ENCODE measurements around the gene PARL. TPM values are rescaled to one million over a fixed set of nuclear protein-coding genes. Genes with fewer than 3 reads are reported as not detected.
A peak's percentile ranks its signal among the peaks of the same experiment; 100 is the strongest.

PARL gene
- total and polyA plus RNA-seq, 2 experiments from 2014 or later: 32.3 to 47.9 TPM

DNA sequence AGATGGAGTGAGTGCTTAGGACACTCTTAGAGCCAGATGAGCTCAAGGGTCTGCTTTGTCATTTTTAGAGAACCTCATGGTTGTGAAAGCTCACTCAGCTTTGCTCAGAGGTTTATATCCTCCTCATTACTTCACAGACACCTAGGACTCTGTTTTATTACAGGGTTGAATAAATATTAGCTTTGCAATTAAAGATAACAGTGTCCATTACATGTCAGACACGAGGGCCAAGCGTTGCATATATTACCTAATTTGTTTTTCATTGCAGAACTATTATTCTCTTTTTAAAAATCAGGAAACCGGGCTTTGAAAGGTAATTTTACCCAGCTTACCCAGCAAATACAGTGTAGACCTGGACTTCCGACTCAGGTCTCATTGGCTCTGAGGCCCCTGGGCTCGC, 75.4 kb downstream of the PARL start:
- 81% methylated on average over 5 of the region's 5 CpGs for WGBS (ENCODE audit: low lambda C conversion rate, missing lambda C conversion rate)
- TF ChIP-seq EZH2 (IDR thresholded peaks at IDR 0.05; ENCODE audit: borderline replicate concordance): no peak
- no peaks in the 10 kb centered on the region for H3K79me2 ChIP-seq

DNA sequence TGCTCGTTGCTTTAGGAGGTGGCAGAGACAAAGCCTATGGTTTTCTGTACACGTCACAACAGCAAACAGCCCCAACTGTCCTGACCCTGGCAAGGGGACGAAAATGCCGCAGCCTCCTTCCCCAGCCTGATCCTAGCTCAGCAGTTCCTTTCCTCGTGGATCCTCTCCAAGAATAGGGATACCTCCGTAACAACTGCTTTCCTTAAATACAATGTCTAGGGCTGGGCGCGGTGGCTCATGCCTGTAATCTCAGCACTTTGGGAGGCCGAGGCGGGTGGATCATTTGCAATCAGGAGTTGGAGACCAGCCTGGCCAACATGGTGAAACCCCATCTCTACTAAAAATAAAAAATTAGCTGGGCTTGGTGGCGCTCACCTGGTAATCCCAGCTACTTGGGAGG, 76.3 kb downstream of the PARL start:
- peaks cover 8% of the 10 kb centered on the region for H3K4me1 ChIP-seq (ENCODE audit: insufficient read depth)
- H3K27ac ChIP-seq: no peak overlapping the region
- H3K27me3 ChIP-seq: no peaks in the 10 kb centered on the region
- no peaks in the 10 kb centered on the region for H3K79me2 ChIP-seq
- TF ChIP-seq EZH2phosphoT487 (IDR thresholded peaks at IDR 0.05; ENCODE audit: low read depth, severe bottlenecking, unreplicated experiment): no peak
- TF ChIP-seq, protein P1, sequence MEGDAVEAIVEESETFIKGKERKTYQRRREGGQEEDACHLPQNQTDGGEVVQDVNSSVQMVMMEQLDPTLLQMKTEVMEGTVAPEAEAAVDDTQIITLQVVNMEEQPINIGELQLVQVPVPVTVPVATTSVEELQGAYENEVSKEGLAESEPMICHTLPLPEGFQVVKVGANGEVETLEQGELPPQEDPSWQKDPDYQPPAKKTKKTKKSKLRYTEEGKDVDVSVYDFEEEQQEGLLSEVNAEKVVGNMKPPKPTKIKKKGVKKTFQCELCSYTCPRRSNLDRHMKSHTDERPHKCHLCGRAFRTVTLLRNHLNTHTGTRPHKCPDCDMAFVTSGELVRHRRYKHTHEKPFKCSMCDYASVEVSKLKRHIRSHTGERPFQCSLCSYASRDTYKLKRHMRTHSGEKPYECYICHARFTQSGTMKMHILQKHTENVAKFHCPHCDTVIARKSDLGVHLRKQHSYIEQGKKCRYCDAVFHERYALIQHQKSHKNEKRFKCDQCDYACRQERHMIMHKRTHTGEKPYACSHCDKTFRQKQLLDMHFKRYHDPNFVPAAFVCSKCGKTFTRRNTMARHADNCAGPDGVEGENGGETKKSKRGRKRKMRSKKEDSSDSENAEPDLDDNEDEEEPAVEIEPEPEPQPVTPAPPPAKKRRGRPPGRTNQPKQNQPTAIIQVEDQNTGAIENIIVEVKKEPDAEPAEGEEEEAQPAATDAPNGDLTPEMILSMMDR (IDR thresholded peaks at IDR 0.05; ENCODE audit: poor library complexity): no peak
- no peak for TF ChIP-seq EZH2 (IDR thresholded peaks at IDR 0.05; ENCODE audit: borderline replicate concordance)
- WGBS (ENCODE audit: low lambda C conversion rate, missing lambda C conversion rate): 92% methylated on average over 11 of the region's 11 CpGs
- H3K36me3 ChIP-seq (replicated peaks; ENCODE audit: insufficient read depth, low read depth): no peaks in the 10 kb centered on the region
- H3K9me2 ChIP-seq (replicated peaks; ENCODE audit: insufficient read depth): no peaks in the 10 kb centered on the region
- no peak overlapping the region for H3K4me3 ChIP-seq
- no peak overlapping the region for H3K4me2 ChIP-seq
- H2AFZ ChIP-seq: no peak overlapping the region
- DNase-seq (ENCODE audit: low spot score): no peak
- no peaks in the 10 kb centered on the region for H3K9me3 ChIP-seq (ENCODE audit: low read depth)
- H4K20me1 ChIP-seq (ENCODE audit: insufficient read depth, poor library complexity, severe bottlenecking): no peaks in the 10 kb centered on the region

More for the DNA sequence above, 75.4 kb downstream of the PARL start:
- Histone ChIP-seq H3K27me3 (no peaks in the 10 kb centered on the region), H3K4me1 (ENCODE audit: insufficient read depth) (peaks cover 8% of the 10 kb centered on the region), H2AFZ (no peak overlapping the region), H3K27ac (peak overlapping the region; percentile 35), H3K9me2 (replicated peaks; ENCODE audit: insufficient read depth) (no peaks in the 10 kb centered on the region), H3K36me3 (replicated peaks; ENCODE audit: insufficient read depth, low read depth) (no peaks in the 10 kb centered on the region), H3K4me2 (no peak overlapping the region), H4K20me1 (ENCODE audit: insufficient read depth, poor library complexity, severe bottlenecking) (no peaks in the 10 kb centered on the region), H3K9me3 (ENCODE audit: low read depth) (no peaks in the 10 kb centered on the region), H3K4me3 (no peak overlapping the region)
- DNase-seq (ENCODE audit: low spot score): peak; percentile 30

DNA sequence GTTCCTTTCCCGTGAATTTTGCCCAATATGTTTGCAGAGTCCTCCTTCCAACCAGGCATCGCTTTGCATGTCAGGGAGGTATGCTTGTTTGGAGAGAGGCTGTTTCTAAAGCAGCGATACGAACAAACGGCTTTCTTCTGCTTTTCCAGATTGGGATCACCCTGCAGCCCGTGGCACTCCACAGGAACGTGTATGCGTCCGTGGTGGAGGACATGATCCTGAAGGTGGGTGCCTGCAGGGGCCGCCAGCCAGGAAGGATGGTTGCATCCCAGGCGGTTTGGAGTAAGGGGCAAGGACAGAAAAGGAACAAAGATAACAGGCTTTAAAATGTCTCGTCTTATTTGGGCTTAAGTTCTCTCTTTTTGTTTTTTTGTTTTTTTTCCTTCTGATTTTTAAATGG, 76.8 kb downstream of the PARL start:
- no peaks in the 10 kb centered on the region for H3K36me3 ChIP-seq (replicated peaks; ENCODE audit: insufficient read depth, low read depth)
- no peaks in the 10 kb centered on the region for H3K9me2 ChIP-seq (replicated peaks; ENCODE audit: insufficient read depth)
- WGBS (ENCODE audit: low lambda C conversion rate, missing lambda C conversion rate): 97% methylated on average over 12 of the region's 12 CpGs

DNA sequence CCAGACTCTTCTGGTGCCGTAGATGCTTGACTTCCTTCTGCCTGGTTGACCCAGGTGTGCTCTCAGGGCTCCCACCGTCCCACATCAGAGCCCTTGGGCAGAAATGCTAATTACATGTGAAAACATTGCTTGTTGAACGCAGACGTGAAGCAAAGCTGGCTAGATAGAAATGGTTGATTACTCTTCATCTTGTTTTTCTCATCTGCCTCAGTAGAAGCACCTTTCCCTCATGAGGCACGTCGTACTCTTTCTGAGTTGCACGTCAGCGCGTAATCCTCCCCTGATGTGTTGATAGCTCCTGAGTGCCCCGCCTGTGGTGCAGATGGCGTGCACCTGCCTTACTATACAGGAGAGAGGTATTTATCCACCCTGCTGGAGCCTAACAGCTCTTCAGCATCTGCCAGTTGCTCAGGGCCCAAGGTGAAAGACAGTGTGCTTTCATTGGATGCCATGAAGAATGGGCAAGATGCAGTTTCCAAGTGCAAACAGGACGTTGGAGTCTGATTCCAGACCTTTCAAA, 77.4 kb downstream of the PARL start:
- no peak for DNase-seq (ENCODE audit: low spot score)
- Histone ChIP-seq H3K4me3 (no peak overlapping the region), H3K4me2 (no peak overlapping the region), H3K9me3 (ENCODE audit: low read depth) (no peaks in the 10 kb centered on the region), H4K20me1 (ENCODE audit: insufficient read depth, poor library complexity, severe bottlenecking) (no peaks in the 10 kb centered on the region), H3K36me3 (replicated peaks; ENCODE audit: insufficient read depth, low read depth) (no peaks in the 10 kb centered on the region), H3K79me2 (no peaks in the 10 kb centered on the region), H3K27ac (no peak overlapping the region), H3K9me2 (replicated peaks; ENCODE audit: insufficient read depth) (no peaks in the 10 kb centered on the region), H3K4me1 (ENCODE audit: insufficient read depth) (peaks cover 8% of the 10 kb centered on the region), H2AFZ (no peak overlapping the region), H3K27me3 (no peaks in the 10 kb centered on the region)
- WGBS (ENCODE audit: low lambda C conversion rate, missing lambda C conversion rate): 94% methylated on average over 12 of the region's 12 CpGs
- TF ChIP-seq EZH2 (IDR thresholded peaks at IDR 0.05; ENCODE audit: borderline replicate concordance) (no peak), EZH2phosphoT487 (IDR thresholded peaks at IDR 0.05; ENCODE audit: low read depth, severe bottlenecking, unreplicated experiment) (no peak)
- TF ChIP-seq, protein P1 (IDR thresholded peaks at IDR 0.05; ENCODE audit: poor library complexity): no peak

More for the DNA sequence above, 76.8 kb downstream of the PARL start:
- Histone ChIP-seq H3K4me3 (no peak overlapping the region), H3K79me2 (no peaks in the 10 kb centered on the region), H3K9me3 (ENCODE audit: low read depth) (no peaks in the 10 kb centered on the region), H3K4me2 (no peak overlapping the region), H3K27me3 (no peaks in the 10 kb centered on the region), H3K27ac (no peak overlapping the region), H3K4me1 (ENCODE audit: insufficient read depth) (peaks cover 8% of the 10 kb centered on the region), H4K20me1 (ENCODE audit: insufficient read depth, poor library complexity, severe bottlenecking) (no peaks in the 10 kb centered on the region), H2AFZ (no peak overlapping the region)
- no peak for DNase-seq (ENCODE audit: low spot score)
- TF ChIP-seq EZH2phosphoT487 (IDR thresholded peaks at IDR 0.05; ENCODE audit: low read depth, severe bottlenecking, unreplicated experiment) (no peak), EZH2 (IDR thresholded peaks at IDR 0.05; ENCODE audit: borderline replicate concordance) (no peak)
- TF ChIP-seq, protein P1 (IDR thresholded peaks at IDR 0.05; ENCODE audit: poor library complexity): no peak

All from hepatocyte (in vitro differentiated cells).